Uterus (tissue), 2 donors: ENCODE results near the gene TFEB.

Source experiments
- POLR2A ChIP-seq, 2 donors: fragments of 450-650 bp; IDR thresholded peaks; one replicate each; pipeline ENCODE4 v1.6.1; 2016; ENCODE audit warnings: antibody characterized with exemption in 2 of 2, mild to moderate bottlenecking in 1 of 2, moderate library complexity in 1 of 2
- TF ChIP-seq, protein P1 (sequence below), 4 experiments: fragments of 200-600 bp in 2 of 4; fragments of 450-650 bp in 2 of 4; sonication (generic) in 2 of 4; IDR thresholded peaks; one replicate each; pipeline ENCODE4 v1.5.1; 2016 to 2019; ENCODE audit warnings: antibody characterized with exemption in 4 of 4, mild to moderate bottlenecking in 2 of 4, moderate library complexity in 1 of 4

DNA sequence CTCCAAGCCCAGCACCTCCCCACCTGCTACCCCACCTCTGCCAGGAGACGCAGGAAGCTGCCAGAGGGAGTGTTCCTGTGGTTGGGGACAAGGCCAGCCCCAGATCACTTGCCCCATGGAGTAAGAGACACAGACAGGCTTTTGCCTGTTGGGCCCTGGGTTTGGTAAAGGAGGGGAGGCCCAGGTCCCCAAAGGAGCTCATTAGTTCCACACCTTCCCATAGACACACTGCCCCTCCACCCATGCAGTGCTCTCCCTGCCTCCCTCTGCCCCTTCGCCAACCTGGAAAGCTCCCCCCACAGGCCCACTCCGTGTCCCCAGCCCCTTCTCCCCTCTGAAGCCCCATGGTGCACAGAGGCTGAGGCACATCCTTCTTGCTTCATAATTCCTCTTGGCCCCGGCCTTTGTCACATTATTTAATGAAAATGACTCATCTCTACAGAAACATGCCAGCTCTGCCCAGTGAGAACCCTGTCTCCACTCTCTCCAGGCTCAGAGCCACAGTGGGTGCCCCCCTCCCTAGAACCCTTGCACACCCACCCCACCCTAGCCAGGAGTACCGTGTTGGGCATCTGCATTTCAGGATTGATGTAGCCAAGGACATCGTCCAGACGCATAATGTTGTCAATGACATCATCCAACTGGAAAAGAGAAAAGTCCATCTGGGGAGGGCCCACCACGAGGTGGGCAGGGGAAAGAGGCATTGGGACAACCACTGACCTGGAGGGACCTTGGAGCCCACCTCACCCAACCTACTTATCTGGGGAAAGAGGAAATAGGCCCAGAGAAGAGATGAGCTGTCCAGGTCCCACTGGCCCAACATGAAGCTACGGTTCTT, 46.0 kb downstream of the TFEB start:
- no peak for TF ChIP-seq POLR2A (IDR thresholded peaks at IDR 0.05)
- TF ChIP-seq, protein P1, sequence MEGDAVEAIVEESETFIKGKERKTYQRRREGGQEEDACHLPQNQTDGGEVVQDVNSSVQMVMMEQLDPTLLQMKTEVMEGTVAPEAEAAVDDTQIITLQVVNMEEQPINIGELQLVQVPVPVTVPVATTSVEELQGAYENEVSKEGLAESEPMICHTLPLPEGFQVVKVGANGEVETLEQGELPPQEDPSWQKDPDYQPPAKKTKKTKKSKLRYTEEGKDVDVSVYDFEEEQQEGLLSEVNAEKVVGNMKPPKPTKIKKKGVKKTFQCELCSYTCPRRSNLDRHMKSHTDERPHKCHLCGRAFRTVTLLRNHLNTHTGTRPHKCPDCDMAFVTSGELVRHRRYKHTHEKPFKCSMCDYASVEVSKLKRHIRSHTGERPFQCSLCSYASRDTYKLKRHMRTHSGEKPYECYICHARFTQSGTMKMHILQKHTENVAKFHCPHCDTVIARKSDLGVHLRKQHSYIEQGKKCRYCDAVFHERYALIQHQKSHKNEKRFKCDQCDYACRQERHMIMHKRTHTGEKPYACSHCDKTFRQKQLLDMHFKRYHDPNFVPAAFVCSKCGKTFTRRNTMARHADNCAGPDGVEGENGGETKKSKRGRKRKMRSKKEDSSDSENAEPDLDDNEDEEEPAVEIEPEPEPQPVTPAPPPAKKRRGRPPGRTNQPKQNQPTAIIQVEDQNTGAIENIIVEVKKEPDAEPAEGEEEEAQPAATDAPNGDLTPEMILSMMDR (IDR thresholded peaks at IDR 0.05): no peak
